Progenitor cell of endocrine pancreas (in vitro differentiated cells): Measurements from ENCODE around the gene FXYD6. TPM values are rescaled to one million over a fixed set of nuclear protein-coding genes. Genes with fewer than 3 reads are reported as not detected.
A peak's percentile ranks its signal among the peaks of the same experiment; 100 is the strongest.

Experiments
- DNase-seq: peaks from one replicate; pipeline ENCODE4 v3.0.0; 2021; ENCODE audit warnings: low spot score; ENCODE audit not compliant: unreplicated experiment
- H3K27ac Mint-ChIP-seq: 2 replicates; pipeline ENCODE4 v1.8.0; 2021; ENCODE audit warnings: mild to moderate bottlenecking, moderate library complexity, mixed read lengths
- H3K27me3 Mint-ChIP-seq: 2 replicates; pipeline ENCODE4 v1.8.0; 2021; ENCODE audit warnings: mixed read lengths
- H3K36me3 Mint-ChIP-seq: 2 replicates; pipeline ENCODE4 v1.8.0; 2022; ENCODE audit warnings: mixed read lengths; ENCODE audit not compliant: insufficient read depth
- H3K4me1 Mint-ChIP-seq: 2 replicates; pipeline ENCODE4 v1.8.0; 2021; ENCODE audit warnings: low read depth, mixed read lengths
- H3K4me3 Mint-ChIP-seq: 2 replicates; pipeline ENCODE4 v1.8.0; 2021; ENCODE audit warnings: low read depth, mild to moderate bottlenecking, moderate library complexity, mixed read lengths
- H3K9me3 Mint-ChIP-seq: 2 replicates; pipeline ENCODE4 v1.8.0; 2021; ENCODE audit warnings: low read depth, mixed read lengths
- total RNA-seq: library from RNA; stranded (reverse); gene quantifications from 2 replicates; pipeline ENCODE4 v1.2.1, GENCODE V29; 2021
- TF ChIP-seq, protein P1 (sequence below): fragments of 200-600 bp; sonication (generic); IDR thresholded peaks from one replicate; pipeline ENCODE4 v1.5.0; 2021; ENCODE audit warnings: antibody characterized with exemption, mild to moderate bottlenecking; ENCODE audit not compliant: unreplicated experiment

The FXYD6 gene
- total RNA-seq, 1 donor from 2014 or later: 28.5 TPM

DNA sequence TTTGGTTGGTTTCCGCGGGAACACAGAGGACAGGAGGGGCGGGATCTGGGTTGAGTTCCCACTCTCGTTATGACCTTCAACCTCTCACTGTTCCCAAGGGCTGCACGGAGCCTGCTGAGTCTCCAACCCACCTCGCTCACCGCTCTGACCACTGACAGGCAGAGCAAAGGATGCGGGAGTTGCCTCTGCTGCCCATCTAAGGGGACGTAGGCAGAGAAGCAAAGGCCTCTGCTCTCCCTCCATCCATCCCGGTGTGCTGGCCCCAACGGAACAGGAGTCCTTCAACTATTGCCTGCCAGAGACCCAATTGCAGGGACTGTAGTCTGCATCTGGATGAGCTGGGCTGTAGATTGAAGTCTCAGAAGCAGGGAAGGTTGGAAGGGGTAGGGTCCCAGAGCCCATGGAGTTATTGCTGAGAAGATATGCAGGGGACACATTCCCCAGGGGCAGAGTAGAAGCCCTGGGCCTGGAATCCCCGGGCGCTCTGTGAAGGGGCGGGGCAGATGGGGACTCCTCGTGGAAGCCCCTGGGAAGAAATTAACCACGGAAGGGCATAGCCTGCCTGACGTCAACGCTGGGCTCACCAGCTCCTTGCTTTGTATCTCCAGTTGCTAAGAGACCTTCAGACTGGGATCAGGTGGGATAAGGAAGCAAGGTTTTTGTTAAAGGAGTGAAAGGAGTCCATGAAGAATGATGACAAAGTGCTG lies 39.2 kb downstream of the FXYD6 start:
- Mint-ChIP-seq H3K4me3 (no peak overlapping the region), H3K36me3 (no peaks in the 10 kb centered on the region), H3K27me3 (no peaks in the 10 kb centered on the region), H3K9me3 (no peaks in the 10 kb centered on the region), H3K4me1 (peaks cover 40% of the 10 kb centered on the region), H3K27ac (peak overlapping the region; percentile 71)
- no peak for DNase-seq
- TF ChIP-seq, protein P1, sequence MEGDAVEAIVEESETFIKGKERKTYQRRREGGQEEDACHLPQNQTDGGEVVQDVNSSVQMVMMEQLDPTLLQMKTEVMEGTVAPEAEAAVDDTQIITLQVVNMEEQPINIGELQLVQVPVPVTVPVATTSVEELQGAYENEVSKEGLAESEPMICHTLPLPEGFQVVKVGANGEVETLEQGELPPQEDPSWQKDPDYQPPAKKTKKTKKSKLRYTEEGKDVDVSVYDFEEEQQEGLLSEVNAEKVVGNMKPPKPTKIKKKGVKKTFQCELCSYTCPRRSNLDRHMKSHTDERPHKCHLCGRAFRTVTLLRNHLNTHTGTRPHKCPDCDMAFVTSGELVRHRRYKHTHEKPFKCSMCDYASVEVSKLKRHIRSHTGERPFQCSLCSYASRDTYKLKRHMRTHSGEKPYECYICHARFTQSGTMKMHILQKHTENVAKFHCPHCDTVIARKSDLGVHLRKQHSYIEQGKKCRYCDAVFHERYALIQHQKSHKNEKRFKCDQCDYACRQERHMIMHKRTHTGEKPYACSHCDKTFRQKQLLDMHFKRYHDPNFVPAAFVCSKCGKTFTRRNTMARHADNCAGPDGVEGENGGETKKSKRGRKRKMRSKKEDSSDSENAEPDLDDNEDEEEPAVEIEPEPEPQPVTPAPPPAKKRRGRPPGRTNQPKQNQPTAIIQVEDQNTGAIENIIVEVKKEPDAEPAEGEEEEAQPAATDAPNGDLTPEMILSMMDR: no peak

DNA sequence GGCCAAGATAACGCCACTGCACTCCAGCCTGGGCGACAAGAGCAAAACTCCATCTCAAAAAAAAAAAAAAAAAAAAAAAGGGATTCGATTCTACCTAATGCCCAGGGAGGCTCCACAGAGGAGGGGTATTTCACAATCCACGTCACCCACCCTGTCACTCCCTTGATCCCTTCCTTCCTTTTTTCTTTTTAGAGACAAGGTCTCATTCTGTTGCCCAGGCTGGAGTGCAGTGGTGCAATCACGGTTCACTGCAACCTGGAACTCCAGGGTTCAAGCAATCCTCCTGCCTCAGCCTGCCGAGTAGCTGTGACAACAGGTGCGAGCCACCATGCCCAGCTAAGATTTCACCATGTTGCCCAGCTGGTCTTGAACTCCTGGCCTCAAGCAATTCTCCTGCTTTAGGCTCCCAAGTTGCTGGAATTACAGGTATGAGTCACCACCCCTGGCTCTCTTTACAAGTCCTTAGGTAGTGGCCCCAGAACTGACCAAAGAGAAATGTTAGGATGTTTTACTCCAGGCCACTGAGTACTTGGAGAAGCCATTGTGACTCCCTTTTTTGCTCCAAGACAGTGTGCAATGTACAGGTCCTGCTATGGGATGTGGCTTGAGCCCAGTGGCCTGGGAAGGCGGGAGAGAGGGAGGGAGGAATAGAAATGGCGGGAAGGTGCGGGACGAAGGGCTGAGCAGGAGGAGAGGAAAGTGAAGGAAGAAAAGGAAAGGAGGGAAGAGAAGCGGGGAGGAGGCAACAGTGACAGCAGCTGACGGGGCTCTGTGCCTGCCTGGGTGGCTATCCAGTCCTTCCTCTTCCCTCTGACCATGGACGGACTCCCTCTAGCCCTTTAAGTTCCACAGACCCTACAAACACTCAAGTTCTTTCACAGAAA lies 40.1 kb downstream of the FXYD6 start:
- no peak for DNase-seq
- H3K4me1 Mint-ChIP-seq: peaks cover 41% of the 10 kb centered on the region
- H3K27me3 Mint-ChIP-seq: no peaks in the 10 kb centered on the region
- TF ChIP-seq, protein P1: no peak
- no peaks in the 10 kb centered on the region for H3K36me3 Mint-ChIP-seq
- peak overlapping the region; percentile 78 for H3K27ac Mint-ChIP-seq
- H3K9me3 Mint-ChIP-seq: no peaks in the 10 kb centered on the region
- H3K4me3 Mint-ChIP-seq: no peak overlapping the region

DNA sequence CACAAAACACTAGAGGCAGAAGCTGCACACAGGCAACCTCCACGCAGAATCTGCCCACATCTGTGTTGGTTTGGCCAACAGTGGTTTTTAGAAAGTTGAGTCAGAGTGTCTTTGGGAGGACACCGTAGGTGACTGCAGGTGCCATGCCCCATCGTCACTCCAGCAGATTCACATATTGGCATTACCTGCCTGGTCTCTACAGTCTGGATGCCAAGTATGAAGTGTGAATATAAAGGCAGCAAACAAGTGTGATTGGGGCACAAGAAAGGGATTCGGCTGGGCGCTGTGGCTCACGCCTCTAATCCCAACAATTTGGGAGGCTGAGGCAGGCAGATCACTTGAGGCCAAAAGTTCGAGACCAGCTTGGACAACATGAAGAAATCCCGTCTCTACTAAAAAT lies 40.9 kb downstream of the FXYD6 start:
- TF ChIP-seq, protein P1: no peak
- Mint-ChIP-seq H3K27me3 (no peaks in the 10 kb centered on the region), H3K9me3 (no peaks in the 10 kb centered on the region), H3K4me3 (no peak overlapping the region), H3K36me3 (no peaks in the 10 kb centered on the region), H3K27ac (no peak overlapping the region), H3K4me1 (peaks cover 48% of the 10 kb centered on the region)
- no peak for DNase-seq

DNA sequence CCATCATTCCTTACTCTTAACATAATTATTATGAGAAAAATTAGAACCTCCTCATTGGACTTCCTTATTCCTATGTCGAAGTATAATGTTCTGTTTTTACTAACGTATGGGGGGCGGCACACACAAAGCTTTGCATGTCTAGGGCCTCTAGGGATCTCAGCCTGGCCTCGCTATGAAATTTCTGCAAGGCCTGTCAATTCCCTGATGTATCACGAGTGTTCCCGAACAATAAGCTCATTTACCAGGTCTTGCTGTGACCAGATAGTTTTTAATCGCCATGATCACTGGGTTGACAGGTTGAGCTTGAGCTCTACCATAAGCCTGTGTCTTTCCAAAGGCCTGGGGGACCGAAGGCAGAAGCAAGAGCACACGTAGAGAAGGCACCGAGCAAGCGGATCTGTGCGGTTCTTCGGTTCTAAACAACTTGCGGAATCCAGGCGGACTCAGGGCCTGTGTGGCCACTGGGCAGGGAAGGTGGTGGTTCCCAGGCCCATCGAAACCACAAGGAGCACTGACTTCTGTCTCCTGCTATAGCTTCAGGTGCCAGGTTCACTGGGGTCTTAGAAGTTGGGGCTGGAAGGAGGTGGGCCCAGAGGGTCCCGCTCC lies 41.5 kb downstream of the FXYD6 start:
- Mint-ChIP-seq H3K4me3 (no peak overlapping the region), H3K27me3 (no peaks in the 10 kb centered on the region), H3K27ac (no peak overlapping the region), H3K9me3 (no peaks in the 10 kb centered on the region), H3K36me3 (no peaks in the 10 kb centered on the region), H3K4me1 (peaks cover 54% of the 10 kb centered on the region)
- TF ChIP-seq, protein P1: no peak
- no peak for DNase-seq
